EH (cell line): ENCODE data around the gene TEX38.
A peak's percentile ranks its signal among the peaks of the same experiment; 100 is the strongest.
"Not testable (repeated sequence)": the region's sequence is repeated elsewhere in the genome, so short reads cannot be mapped to it uniquely, and the experiment has no call there.

Experiments
- DNase-seq: peaks from one replicate; pipeline ENCODE4 v3.0.0-alpha.2; 2015; ENCODE audit warnings: low read depth

The TEX38 gene

DNA sequence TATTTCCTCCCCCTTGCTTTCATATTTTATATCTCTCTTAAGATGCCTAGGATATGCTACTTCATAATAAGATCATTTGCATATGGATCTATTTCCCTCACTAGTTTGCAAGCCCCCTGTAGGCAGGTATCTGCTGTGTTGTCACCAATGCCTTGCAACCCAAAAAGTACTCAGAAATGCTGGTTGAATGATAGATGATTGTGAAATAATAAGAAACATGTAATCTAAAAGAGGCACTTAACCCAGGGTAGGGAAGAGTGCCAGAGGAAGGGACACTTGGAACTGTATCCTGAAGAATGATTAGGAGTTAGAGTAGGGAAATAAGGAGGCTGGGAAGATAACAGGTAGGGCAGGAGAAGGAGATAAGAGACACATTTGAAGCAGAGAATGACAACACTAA, 15.8 kb upstream of the TEX38 start:
- DNase-seq = no peak

DNA sequence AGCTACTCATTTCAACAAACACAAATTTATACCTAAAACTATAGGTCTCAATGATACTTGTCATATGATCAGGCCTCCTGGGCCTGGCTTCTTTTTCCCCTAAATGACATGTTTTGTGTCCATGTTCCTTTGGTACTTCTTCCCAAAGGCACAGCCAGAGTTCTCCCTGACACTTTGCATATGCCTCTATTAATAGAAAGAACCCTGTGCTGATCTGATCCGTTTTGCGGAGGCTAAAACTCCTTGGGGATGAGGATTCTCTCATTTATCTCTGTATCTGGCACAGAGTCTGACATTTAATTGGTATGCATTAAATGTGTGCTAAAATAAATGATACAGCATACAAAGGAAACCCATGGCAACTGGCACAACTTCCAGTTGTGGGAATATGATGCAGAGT, 15.0 kb upstream of the TEX38 start:
- DNase-seq = no peak

DNA sequence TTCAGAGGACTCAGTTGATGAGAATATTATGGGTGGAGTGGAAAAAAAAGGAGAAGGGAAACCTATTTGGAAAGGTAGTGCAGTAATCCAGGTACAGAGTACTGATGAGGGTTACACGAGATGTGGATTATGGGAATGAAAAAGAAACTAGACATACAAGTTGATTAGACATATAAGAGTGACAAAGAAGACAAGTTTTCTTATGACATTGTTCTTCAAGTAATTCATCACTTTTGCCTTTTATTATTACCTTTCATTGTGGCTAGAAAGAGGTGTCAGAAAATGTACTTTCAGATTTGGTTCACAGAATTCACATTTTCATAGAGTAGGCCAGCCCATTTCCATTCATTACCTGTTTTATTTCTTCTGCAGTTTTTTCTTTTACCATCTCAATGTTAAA, 13.9 kb upstream of the TEX38 start:
- no peak for DNase-seq

DNA sequence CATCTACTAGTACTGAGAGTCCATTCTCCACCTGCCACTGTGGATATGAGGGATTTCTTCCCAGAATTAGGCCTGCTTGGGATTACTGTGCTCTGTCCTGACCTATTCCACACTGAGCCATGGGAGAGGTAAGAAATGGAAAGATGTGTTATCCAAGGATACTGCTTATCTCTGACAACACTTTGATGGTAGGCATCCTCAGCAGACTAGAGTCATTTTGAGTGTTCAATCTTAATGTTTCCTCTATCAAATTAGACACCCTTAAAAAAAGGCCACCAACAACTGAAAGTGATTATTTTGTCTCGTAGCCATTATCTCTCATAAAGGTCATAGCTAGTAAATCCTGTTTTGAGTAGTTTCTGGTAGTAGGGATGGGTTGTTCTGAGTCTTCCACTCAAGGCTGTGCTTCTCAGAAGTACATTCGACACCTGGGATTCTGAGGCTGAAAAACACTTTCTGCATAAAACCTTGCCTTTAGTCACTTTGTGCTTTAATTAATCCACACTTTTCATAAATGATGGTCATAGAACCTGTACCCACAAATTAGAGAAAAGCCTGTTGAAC, 12.3 kb upstream of the TEX38 start:
- no peak for DNase-seq

DNA sequence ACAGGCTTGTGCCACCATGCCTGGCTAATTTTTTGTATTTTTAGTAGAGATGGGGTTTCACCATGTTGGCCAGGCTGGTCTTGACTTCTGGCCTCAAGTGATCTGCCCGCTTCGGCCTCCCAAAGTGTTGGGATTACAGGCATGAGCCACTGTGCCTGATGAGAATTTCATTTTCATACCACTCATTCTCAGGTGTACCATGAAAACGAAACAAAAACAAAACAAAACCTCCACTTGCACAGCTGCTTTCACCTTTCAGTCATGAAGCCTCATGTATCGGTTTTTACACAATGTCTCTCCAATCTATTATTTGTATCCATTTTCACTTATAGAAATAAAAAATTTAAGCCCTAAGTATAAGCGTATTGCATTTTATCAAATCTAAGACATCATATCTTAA, 11.5 kb upstream of the TEX38 start:
- not testable (repeated sequence) for DNase-seq

DNA sequence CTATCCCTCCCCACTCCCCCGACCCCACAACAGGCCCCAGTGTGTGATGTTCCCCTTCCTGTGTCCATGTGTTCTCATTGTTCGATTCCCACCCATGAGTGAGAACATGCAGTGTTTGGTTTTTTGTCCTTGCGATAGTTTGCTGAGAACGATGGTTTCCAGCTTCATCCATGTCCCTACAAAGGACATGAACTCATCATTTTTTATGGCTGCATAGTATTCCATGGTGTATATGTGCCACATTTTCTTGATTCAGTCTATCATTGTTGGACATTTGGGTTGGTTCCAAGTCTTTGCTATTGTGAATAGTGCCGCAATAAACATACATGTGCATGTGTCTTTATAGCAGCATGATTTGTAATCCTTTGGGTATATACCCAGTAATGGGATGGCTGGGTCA, 8.7 kb upstream of the TEX38 start:
- DNase-seq = not testable (repeated sequence)

DNA sequence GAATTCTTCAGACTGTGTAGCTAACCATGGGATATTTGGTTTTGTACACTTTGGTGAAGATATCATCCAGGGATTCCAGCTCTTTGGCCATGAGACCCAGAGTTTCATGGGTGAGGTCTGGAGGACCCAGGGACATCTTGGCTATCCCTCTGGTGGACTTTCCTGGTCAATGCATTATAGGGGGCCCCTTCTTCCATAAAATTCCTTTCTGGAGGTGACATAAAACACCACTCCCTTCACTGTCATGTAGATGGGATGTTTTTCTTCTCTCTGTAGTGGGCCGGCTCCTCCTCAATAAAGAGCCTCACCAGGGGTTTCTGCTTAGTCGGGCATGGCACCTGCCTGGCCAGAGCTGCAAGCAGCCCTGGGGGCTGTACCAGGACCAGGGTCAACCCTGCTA, 5.7 kb upstream of the TEX38 start:
- DNase-seq = no peak

DNA sequence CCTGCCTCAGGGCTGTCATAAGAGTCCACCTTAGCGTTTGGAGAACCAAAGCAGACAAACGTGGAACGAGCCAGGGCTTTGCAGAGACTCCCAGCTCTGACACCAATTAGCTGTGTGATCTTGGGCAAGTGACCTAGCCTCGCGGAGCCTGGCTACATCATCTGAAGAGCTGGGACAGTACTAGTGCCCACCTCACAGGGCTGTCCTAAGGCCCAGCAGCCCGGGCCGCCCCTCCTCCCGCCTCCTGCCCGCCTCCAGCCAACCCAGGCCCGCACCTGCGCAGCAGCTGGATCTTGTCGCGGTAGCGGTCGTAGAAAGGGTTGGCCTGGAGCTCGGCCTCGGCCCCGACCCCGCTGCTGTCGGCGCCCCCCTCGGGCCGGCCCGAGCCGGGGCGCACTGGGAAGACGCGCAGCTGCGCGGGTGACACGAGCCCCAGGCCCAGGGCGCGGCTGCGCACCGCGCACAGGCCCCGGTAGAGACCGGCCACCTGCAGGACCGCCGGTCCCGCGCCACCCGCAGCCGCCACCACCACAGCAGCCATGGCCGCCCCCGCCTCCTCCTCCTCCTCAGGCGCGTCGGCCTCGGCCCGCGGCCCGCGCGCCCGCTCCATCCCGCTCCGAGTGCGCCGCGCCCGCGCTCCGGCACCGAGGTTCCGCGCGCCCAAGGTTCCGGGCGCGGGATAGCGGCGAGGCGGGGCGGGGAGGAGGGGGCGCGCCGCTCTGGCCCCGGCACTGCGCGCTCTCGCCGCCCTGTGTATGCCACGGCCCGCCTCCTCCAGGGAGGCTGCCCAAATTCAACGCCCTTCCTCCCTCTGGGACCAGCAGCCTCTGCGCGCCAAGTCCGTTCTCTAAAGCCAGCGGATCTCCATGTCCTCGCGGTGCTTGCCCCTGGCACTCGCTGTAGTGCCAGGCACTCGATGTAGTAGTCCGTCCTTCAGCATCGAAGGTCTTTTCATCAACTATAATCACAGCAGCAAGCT, 3.6 kb upstream of the TEX38 start, which contains the start of gene ATPAF1:
ATPAF1 (minus strand) TSS at position 583 of the 979 bp plus-strand sequence; CDS start at position 541, 42 bp downstream.
- peak; percentile 79 for DNase-seq

DNA sequence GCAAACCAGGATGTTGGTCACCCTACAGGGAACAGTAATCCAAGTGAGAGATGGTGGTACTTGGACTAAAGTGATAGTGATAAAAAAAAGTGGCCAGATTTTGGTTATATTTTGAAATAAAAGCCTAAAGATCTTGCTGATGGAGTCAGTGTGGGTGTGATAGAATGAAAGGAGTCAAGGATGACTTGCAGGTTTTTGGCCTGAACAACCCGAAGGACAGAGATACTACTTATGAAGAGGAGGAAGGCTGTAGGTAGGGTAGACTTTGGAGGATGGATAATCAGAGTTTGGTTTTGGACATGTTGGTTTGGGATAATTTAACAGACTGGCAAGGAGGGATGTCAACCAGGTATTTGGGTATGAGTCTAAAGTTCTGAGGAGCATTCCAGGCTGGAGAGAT, 1.5 kb upstream of the TEX38 start:
- no peak for DNase-seq

DNA sequence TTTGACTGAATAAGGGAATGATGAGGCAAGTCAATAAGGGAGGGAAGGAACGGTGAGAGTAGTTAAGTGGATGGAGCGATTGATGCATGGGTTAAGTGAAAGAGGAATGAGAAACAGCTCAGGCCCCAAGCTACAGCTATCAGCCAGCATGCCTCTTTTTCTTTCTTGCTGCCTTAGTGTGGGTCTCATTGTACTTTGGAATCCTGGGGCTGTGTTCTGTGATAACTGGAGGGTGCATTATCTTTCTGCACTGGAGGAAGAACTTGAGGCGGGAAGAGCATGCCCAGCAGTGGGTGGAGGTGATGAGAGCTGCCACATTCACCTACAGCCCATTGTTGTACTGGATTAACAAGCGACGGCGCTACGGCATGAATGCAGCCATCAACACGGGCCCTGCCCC, 1.0 kb downstream of the TEX38 start:
- DNase-seq = no peak

DNA sequence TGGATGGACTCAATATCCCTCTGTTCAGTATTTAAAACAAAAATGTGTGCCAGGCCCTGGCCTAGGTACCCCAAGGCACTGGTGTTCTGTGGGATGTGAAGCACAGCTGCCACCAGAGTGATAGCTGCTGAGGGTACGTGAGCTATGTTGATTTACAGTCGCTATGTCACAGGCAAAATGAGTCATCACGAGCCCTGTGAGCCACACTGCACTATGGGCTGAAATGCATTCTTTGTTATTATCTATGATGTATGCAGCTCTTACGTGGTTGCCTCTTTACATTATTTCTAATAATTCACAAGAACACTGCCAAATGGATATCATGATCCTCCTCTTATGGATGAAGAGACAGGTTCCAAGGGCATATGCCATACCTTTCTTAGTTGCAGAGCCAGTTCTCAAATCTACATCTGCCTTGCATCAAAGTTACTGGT, 2.1 kb downstream of the TEX38 start:
- peak; percentile 69 for DNase-seq

DNA sequence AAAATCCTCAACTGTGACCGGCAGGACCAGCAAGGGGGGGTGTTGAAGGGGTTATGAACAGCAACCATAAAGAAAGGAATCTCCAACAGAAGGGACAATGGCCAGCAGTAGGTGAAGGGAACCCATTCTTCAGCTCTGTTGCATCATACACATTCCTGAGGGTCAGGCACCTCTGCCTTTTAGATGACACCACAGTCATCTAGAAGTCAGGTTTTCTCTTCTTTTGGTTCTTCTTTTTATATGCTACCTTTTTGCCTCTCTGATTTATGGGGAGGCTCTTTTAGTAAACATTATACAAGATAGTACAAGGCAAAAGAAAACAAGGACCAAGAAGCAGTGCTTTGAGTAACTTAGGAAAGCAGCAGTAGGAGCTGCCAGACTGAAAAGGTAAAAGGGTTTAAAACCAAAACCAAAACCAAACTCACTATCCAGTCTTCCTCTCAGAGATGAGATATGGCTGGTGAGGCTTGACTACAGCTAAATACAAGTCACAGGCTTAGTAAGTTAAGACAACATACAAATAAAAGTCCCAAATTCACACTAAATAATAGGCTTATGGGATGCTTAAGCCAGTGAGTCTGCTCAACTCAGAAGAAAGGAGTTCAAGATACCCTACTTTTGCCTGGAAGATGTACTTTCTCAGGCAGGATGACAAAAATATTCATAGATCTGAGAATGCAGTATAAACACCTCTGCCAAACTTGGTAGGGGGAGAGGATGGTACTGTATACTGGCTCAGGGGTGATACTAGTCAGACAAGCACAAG, 4.1 kb downstream of the TEX38 start:
- DNase-seq = peak; percentile 9

DNA sequence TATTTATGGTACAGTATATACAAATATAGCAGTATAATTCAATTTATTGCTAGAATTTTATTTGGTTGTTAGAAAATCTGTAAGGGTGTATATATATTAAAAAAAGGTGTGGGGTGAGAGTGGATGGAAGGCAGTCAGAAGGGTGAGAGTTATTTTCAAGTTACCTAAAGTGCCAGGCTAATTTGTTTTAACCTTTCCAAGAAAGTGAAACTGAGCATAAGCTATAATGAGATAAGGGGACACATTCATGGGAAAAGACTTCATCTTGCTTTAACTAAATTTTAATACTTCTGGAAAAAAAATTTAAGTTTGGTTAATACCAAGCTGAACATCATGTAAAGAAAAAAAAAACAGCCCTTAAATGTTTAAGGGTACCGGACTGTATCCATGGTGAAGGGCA, 4.9 kb downstream of the TEX38 start:
- DNase-seq = no peak

DNA sequence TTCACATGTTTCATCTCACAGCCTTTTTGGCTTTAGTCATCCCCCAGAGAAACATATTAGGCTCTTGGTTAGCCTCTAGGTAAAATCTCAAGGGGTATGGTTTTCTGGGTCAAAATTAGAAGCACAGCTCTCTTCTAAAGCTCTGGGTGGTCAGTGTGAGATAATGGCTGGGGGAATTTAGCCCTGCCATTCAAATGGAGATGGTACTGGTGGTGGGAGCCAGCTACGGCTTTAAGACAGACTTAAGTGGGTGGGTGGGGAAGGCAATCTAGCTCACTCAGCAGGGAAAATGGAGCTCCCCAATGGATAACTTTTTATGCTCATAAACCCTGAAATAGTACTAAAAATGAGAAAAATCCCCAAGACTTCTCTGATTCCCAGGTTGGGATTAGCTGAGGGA, 5.7 kb downstream of the TEX38 start:
- no peak for DNase-seq

DNA sequence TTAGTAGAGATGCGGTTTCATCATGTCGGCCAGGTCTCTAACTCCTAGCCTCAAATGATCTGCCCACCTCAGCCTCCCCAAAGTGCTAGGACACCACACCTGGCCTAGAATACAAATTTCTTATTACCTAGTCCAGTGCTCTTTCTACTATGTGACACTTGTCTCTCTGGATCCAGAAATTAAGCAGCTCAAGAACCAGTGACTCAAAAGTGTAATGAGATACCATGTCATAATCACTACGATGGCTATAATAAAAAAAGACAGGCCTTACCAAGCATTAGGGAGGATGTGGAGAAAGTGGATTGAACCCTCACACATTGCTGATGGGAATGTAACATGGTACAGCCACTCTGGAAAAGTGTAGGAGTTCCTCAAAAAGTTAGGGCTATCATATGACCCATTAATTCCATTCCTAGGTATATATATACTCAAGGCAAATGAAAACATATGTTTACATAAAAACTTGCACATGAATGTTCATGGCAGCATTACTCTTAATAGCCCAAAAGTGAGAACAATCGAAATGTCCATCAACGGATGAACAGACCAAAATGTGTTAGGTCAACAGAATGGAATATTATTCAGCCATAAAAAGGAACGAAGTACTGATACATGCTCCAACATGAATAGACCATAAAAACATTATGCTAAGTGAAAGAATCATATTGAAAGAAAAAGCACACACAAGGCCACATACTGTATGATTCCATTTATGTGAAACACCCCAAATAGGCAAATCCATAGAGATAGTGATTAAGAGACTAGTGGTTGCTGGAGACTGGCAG, 8.3 kb downstream of the TEX38 start:
- DNase-seq = no peak

DNA sequence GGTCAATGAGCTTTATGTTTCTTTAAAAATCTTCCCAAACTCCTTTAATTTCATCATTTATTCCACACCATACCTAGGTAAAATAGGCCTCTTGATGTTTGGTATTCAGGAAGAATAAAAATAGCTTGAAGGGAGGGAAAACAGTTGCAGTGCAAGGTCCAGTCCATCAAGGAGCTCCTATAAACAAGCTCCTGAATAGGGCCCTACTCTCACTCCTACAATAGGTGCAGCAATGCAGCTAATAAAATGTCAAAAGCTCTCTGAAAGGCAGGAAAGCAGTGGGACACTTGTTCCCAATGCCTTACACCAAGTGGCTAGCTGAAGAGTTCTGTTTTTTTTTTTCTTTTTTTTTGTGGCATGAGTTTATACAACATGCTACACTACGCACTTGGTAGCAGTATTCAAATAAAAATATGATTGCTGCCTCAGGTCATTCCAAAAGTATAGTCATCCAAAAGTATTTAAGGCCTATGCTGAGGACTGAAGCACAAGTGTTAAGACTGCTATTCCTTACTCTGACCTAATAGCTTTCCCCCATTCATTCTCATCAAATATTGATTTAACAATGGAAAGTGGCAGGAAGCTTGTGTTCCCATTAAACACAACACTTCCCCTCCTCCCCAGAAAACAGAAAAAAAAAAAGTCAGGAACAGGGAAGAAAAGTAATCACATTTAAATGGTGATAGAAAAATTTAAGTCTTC, 9.8 kb downstream of the TEX38 start:
- DNase-seq = no peak

DNA sequence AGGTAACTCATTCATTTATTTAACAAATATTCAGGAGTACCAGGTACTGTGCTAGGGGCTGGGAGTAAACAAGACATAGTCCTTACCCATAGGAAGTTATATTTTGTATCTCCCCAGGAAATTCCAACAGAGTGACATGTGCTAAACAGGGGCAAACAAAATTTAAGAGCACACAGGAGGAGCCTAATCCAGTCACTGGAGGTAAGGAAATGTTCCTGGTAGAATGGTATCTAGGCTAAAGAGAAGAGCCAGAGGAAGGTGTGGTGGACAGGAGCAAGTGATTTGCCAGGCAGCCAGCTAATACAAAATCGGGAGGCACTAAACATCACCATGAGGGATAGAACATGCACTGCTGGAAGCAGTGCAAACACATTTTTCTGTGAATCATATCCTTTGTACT, 10.4 kb downstream of the TEX38 start:
- no peak for DNase-seq

DNA sequence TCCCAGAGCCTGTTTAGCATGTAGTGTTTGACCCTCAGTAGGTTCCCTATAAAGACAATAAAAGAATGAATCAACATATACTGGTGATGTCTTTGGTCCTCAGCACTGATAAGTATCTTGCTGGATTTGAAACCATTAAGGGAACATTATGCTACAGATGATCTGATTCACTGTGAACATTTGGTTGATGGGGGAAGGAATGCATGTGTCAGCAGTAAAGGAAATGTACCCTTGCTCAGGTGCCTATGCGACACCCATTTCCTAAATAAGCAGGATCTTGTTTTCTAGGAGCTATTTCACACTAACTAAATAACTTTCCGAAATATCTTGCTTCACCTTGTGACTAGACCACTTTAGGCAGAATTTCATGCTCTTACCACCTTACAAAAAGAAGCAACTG, 13.0 kb downstream of the TEX38 start:
- DNase-seq = no peak

DNA sequence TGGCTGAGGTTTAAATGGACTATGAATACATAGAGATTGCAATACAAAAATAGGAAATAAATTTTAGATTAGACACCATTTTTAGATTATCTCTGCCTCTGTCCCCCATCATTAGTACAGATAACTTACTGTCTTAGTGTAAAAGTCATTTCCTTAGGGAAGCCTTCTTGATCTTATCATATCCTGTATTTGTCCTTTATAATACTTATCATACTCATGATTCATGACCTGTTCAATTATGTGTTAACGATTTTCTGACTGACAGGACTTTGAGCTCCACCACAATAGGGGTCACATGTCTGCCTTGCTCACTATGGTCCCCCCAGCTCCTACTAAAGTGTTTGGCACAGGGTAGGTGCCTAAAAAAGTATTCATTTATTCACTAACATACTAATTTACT, 14.6 kb downstream of the TEX38 start:
- no peak for DNase-seq

DNA sequence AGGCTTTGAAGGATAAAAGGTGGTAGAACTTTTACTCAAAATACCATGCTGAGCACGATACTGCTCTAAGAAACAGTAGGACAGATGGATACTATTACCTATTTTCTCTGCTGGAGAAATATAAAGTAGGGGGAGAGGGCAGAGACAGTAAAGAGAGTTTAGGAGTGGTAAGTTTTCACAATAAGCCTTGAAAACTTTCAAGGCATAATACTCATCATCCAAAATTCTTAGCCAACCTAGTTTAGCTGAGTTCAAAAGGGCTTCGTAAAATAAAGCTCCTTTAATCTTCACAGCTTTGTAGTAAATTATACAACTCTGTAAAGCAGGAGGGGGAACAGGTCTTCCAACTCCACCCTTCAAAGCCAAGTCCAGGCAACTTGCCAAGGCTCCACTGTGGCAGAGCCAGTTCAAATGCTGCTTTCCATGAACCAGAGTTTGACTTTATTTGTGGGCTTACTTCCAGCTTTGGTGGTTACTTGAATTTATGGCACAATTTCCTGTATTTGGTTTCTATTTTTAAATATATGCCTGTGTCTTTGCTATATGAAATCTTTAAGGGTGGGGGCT, 15.5 kb downstream of the TEX38 start:
- peak; percentile 79 for DNase-seq

DNA sequence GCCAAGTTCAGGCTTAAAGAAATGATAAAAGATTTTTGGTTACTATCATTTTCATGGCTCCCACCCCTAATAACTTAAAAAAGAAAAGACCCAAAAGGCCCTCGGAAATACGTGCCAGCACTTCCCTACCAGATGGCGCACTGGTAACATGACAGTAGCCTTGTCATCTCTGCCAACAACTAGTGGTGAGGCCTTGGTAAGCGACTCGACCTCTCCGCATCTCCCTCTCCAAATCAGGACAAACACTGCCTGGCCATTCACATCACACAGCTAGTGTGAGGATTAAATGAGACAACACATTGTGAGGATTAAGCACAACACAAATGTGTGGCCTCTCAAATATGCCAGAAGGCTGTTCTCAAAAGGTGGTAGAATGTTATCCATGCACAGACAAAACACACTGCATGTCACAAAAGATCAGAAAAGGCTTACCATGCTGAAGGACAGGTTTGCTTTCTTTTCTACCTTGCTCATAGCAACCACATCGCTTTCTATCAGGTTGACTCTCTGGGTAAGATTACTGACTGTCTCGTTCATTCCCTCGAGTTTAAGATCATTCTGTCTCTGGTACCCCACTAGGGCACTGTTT, 16.4 kb downstream of the TEX38 start:
- DNase-seq = no peak
